AG04450 (cell line): ENCODE data around the gene NPAS3. TPM values are rescaled to one million over a fixed set of nuclear protein-coding genes. Genes with fewer than 3 reads are reported as not detected.

Experiments used
- CTCF ChIA-PET: fragments of 300-600, 350-600 bp; formaldehyde crosslinking; extraction: SDS; loops from one replicate; lab custom pipeline; 2022; ENCODE audit warnings: antibody characterized with exemption, inconsistent platforms; lab: Charles Lee
- POLR2A ChIA-PET: fragments of 350-600 bp; formaldehyde crosslinking; extraction: SDS; loops from one replicate; lab custom pipeline; 2021; ENCODE audit warnings: antibody characterized with exemption, inconsistent platforms; lab: Yijun Ruan, JAX
- DNase-seq: peaks from one replicate; pipeline ENCODE4 v3.0.0-alpha.2; 2011; ENCODE audit warnings: low read depth, low spot score
- H3K27ac ChIP-seq: one replicate; pipeline ENCODE4 v1.5.1; 2012; ENCODE audit warnings: low read depth, low read length, control low read depth
- H3K27me3 ChIP-seq: one replicate; pipeline ENCODE4 v1.6.0; 2012; ENCODE audit warnings: low read length; ENCODE audit not compliant: control insufficient read depth, insufficient read depth
- H3K4me3 ChIP-seq: 2 replicates; pipeline ENCODE4 v1.5.1; 2011; ENCODE audit warnings: mild to moderate bottlenecking, low read depth, low read length, control low read depth
- H3K9me3 ChIP-seq: 2 replicates; pipeline ENCODE4 v1.5.1; 2012; ENCODE audit warnings: low read length; ENCODE audit not compliant: control insufficient read depth, insufficient read depth
- polyA plus RNA-seq: library from polyadenylated mRNA; depleted of rRNA; stranded (reverse); fragments of >200 nt; gene quantifications from 2 replicates; pipeline ENCODE4 v1.2.3, GENCODE V29; 2011
- TF ChIP-seq, protein P1 (sequence below): IDR thresholded peaks from 2 replicates; pipeline ENCODE4 v1.5.1; 2011; ENCODE audit warnings: low read depth, low read length, control low read depth, inconsistent platforms

Gene NPAS3
- polyA plus RNA-seq, 1 experiment: not detected

DNA sequence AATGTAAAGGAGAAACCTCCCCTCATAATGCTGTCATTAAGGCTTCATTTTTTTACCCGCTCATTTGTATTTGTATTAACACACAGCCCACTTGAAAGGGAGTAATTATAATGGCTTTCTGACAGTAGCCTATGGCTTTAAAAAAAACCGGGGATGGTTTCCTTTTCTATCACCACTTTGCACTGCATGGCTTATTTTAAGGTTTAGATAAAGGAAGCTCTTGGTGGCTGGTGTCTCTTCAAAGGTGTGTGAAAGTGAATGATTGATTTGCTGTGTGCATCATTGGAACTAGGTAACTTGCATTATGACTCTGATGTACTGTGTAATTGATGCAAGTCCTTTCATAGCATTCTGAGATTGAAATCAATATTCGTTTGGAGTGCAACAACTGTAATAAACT is 80.7 kb downstream of the NPAS3 start:
- H3K4me3 ChIP-seq: no peak overlapping the region
- no peaks in the 10 kb centered on the region for H3K9me3 ChIP-seq
- no peak overlapping the region for H3K27ac ChIP-seq
- no peaks in the 10 kb centered on the region for H3K27me3 ChIP-seq
- ChIA-PET CTCF (interaction anchor here (0.6 kb wide), 1 partner anchor 449 kb away, joined by 3 read pairs; no protein-coding TSS in a partner anchor), POLR2A (no interaction called here)
- DNase-seq: no peak
- TF ChIP-seq, protein P1, sequence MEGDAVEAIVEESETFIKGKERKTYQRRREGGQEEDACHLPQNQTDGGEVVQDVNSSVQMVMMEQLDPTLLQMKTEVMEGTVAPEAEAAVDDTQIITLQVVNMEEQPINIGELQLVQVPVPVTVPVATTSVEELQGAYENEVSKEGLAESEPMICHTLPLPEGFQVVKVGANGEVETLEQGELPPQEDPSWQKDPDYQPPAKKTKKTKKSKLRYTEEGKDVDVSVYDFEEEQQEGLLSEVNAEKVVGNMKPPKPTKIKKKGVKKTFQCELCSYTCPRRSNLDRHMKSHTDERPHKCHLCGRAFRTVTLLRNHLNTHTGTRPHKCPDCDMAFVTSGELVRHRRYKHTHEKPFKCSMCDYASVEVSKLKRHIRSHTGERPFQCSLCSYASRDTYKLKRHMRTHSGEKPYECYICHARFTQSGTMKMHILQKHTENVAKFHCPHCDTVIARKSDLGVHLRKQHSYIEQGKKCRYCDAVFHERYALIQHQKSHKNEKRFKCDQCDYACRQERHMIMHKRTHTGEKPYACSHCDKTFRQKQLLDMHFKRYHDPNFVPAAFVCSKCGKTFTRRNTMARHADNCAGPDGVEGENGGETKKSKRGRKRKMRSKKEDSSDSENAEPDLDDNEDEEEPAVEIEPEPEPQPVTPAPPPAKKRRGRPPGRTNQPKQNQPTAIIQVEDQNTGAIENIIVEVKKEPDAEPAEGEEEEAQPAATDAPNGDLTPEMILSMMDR: no peak

DNA sequence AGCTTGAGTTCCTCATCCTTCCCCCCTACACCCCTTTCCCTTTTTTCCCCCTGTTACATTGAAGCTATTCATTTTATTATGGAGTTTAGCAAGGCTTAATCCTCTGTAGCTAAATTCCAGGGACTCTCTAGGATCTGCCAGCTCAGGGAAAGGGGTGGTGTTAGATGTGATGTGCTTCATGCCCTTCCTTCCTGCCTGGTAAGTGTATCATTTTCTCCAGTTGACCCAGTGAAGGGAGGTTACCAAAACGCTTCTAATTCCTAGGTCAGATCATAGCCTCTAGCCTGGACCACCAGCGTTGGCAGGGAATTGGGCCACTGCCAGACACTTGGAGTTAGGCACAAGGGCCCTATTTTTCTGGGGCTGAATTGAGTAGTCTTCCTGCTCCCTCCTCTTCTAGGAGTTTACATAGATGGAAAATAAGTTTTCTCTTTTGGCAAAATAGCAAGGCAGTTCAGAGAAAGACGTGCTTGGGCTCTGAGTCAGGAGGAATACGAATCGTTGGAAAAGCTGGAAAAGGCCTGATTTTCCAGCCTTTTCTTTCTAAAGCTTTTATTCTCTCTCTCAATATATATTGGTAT is 88.3 kb downstream of the NPAS3 start:
- no peak overlapping the region for H3K4me3 ChIP-seq
- CTCF ChIA-PET: interaction anchor here (0.7 kb wide), 1 partner anchor 451 kb away, joined by 5 read pairs; no protein-coding TSS in a partner anchor

DNA sequence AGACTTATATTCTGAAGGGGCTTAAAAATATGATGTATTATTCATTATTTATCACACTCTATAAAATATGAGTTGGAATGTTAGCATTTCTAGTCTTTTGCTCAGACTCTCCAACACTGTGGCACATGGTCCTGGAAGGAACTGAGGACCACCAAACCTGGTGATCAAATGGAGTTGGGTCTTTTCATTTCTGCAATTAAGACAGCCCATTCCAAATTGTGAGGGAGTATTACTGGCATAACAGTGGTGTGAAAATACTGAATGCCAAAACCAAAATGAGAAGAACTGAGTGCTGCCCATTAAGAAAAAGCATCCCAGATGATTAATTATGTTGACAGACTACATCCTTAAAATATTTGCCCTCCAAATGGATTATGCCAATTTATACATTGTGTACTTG is 90.8 kb downstream of the NPAS3 start:
- Histone ChIP-seq H3K27ac (no peak overlapping the region), H3K9me3 (no peaks in the 10 kb centered on the region), H3K4me3 (no peak overlapping the region), H3K27me3 (no peaks in the 10 kb centered on the region)
- POLR2A ChIA-PET: no interaction called here
- no peak for DNase-seq
- TF ChIP-seq, protein P1: no peak
- CTCF ChIA-PET: interaction anchor here (0.6 kb wide), 2 partner anchors 251 to 1053 kb away, joined by 3 read pairs; no protein-coding TSS in a partner anchor

More for the DNA sequence above, 88.3 kb downstream of the NPAS3 start:
- Histone ChIP-seq H3K27ac (no peak overlapping the region), H3K27me3 (no peaks in the 10 kb centered on the region), H3K9me3 (no peaks in the 10 kb centered on the region)
- no peak for DNase-seq
- POLR2A ChIA-PET: interaction anchor here (0.7 kb wide), 1 partner anchor 26 kb away, joined by 5 read pairs; no protein-coding TSS in a partner anchor
- TF ChIP-seq, protein P1: no peak

DNA sequence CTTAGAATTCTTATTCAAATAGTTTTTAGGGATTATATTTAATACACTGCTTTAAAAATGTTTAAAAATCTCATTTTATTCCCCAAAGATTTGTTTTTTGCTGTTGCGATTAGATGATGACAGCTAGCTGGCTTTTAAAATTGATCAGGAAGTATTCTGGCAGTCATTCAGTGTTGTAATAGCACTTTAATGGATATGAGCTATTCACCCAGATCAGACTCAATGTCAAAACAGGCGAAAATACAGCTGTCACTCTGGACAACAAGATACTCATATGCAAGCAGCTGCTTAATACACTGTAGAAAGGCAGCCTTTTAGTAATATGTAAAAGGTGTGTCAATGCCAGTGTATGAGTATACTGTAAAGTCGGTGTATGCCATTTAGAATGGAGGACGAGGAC is 91.7 kb downstream of the NPAS3 start:
- Histone ChIP-seq H3K27ac (no peak overlapping the region), H3K9me3 (no peaks in the 10 kb centered on the region), H3K4me3 (no peak overlapping the region), H3K27me3 (no peaks in the 10 kb centered on the region)
- ChIA-PET POLR2A (no interaction called here), CTCF (no interaction called here)
- DNase-seq: no peak
- TF ChIP-seq, protein P1: no peak

DNA sequence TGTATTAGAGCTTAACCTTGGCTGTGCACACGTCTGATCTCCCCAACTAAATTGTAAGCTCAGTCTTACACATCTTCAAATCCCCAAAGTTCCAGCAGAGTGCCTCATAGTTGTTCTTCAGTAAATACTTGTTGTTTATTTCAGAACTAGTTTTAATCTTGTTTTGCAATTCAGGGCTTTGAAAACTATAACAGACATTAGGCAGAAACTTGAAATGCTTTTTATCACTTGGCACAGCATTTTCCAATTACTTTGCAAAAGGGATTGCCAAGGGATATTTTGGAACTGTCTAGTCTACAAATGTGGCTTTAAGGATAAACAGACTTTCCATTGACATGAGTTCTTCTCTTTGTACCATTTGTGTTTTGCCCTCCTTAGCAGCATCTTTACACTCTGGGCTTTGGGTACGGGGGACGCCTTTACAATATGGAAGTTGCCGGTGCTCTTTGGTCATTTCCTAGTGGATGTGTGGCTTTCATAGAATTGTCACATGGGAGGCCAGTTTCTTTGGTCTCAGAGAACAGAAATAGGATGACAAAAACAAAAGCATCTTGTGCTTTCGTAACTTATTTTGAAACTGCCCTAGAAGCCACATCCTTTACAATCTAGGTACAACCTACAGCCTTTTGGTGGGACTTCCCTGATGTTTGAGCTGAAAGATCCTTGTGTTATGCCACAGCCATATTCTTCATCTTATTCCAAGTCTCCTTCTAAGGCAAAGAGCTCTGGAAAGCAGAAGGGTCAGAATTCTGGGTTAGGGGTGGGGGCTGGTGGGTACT is 96.9 kb downstream of the NPAS3 start:
- Histone ChIP-seq H3K27me3 (no peaks in the 10 kb centered on the region), H3K9me3 (no peaks in the 10 kb centered on the region), H3K4me3 (no peak overlapping the region), H3K27ac (no peak overlapping the region)
- TF ChIP-seq, protein P1: no peak
- CTCF ChIA-PET: no interaction called here
- DNase-seq: no peak
- POLR2A ChIA-PET: no interaction called here
